Coronary artery (tissue), 2 donors: Measurements from ENCODE around the gene UNK.

ENCODE experiments used
- DNase-seq: peaks from one replicate; pipeline ENCODE4 v3.0.0-alpha.2; 2017; ENCODE audit warnings: low spot score
- H3K27ac ChIP-seq, 2 donors: fragments of 200-600 bp; sonication (generic); one replicate each; pipeline ENCODE4 v1.5.1; 2016 to 2019
- H3K4me3 ChIP-seq: fragments of 200-600 bp; sonication (generic); 2 replicates; pipeline ENCODE4 v1.5.1; 2016; ENCODE audit warnings: mild to moderate bottlenecking, moderate library complexity
- CTCF ChIP-seq: fragments of 200-600 bp; sonication (generic); IDR thresholded peaks from one replicate; pipeline ENCODE4 v1.5.1; 2019; ENCODE audit warnings: antibody characterized with exemption

UNK gene

DNA sequence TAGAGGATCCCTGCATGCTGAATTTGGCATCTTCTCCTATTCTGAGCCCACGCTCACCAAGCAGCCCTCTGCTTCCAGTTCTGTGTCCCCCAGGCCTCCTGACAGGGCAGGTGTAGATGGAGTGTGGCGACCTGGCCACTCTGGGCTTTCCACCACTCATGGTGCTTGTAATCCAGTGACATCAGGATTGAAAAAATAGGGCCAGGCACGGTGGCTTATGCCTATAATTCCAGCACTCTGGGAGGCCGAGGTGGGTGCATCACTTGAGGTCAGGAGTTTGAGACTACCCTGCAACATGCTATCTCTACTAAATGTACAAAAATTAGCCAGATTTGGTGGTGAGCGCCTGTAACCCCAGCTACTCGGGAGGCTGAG, 29.4 kb downstream of the UNK start:
- H3K4me3 ChIP-seq, result no peak overlapping the region
- TF ChIP-seq CTCF, result no peak
- no peak for DNase-seq
- H3K27ac ChIP-seq, result no peak overlapping the region

DNA sequence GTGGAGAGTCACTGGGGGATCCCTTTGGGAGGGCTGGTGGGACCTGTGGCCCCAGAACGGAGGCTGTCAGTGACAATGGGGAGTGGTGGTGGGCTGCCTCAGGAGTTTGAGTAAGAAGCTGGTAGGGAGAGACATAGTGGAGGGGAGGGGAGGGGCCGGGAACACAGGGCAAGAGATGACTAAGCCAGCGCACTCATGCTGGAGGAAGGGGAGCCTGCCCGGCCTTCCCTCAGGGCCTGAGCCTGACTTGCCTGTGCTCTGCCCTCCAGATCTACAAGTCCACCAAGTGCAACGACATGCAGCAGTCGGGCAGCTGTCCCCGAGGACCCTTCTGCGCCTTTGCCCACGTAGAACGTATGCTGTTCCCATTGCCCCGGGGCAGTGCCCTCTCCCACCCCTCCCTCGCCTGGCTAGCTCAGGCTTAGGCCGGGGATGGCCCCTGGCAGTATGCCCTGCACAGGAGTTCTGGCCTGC, 30.3 kb downstream of the UNK start:
- no peak for TF ChIP-seq CTCF
- peak; percentile 55 for DNase-seq
- Histone ChIP-seq H3K27ac (no peak overlapping the region), H3K4me3 (no peak overlapping the region)

GRCh38 chr17:75815399-75815798, 30.8 kb downstream of the UNK start:
- H3K27ac ChIP-seq, result no peak overlapping the region
- no peak overlapping the region for H3K4me3 ChIP-seq
- no peak for TF ChIP-seq CTCF
- DNase-seq, result no peak

DNA sequence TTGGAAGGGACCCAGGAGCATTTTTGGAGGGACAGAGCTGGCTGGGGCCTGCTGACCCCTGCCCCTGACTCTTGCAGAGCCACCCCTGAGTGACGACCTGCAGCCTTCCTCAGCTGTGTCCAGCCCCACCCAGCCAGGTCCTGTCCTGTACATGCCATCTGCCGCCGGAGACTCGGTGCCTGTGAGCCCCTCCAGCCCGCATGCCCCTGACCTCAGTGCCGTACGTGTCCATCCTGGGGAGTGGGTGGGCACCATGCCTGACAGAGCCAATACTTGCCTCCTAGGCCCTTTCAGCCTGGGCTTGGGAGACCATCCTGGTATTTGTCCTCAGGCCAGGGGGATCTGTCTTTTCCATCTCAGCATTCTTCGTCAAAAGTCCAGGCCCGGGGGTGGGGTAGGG, 32.1 kb downstream of the UNK start:
- Histone ChIP-seq H3K27ac (no peak overlapping the region), H3K4me3 (no peak overlapping the region)
- no peak for DNase-seq
- no peak for TF ChIP-seq CTCF

DNA sequence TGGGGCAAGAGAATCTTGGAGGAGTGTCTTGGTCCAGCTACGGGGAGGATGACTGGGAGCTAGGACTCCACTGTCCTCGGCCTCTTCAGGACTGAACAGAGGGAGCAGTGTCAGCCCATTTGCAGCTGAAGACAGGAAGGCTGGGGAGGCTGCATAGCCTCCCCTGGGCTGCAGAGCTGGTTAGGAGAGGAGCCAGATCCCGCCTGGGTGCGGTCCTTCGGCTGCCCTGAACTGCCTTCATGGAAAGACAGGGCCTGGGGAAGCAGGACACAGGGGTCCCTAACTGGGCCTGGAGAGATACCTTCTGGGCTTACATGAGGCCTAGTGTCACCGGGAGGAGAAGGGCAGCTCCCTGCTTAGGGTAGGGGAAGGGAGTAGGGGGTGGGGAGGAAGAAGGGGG, 33.0 kb downstream of the UNK start:
- Histone ChIP-seq H3K4me3 (no peak overlapping the region), H3K27ac (no peak overlapping the region)
- no peak for TF ChIP-seq CTCF
- no peak for DNase-seq

DNA sequence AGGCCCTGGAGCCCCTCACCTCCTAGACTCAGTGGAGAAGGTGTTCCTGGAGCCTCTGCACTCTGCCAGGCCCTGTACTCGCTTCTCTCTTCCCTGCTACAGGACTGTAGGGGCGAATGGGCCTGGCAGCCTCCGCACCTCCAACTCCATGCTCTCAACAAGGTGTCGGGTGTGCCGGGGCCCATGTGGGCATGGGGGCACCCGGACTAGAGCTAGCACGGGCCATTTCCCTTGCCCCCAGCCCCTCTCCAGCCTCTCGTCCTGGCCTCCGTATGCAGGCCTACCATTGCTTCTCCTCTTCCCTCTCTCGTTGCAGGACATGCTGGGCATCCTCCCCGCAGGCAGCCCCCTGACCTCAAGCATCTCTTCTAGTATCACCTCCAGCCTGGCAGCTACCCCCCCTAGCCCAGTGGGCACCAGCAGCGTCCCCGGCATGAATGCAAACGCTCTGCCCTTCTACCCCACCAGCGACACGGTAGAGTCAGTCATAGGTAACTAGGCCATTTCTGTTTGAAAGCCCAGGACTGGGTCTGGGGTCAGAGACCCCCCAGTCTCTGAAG, 33.8 kb downstream of the UNK start:
- Histone ChIP-seq H3K27ac (no peak overlapping the region), H3K4me3 (no peak overlapping the region)
- TF ChIP-seq CTCF, result no peak
- no peak for DNase-seq

GRCh38 chr17:75819116-75819515, 34.5 kb downstream of the UNK start:
- peak; percentile 58 for DNase-seq
- Histone ChIP-seq H3K27ac (no peak overlapping the region), H3K4me3 (no peak overlapping the region)
- no peak for TF ChIP-seq CTCF
